Neural progenitor cell (in vitro differentiated cells): ENCODE measurements around the gene ASAP2. TPM values are rescaled to one million over a fixed set of nuclear protein-coding genes. Genes with fewer than 3 reads are reported as not detected.
A peak's percentile ranks its signal among the peaks of the same experiment; 100 is the strongest.

Experiments
- DNase-seq: peaks from one replicate; pipeline ENCODE4 v3.0.0-alpha.2; 2016; ENCODE audit warnings: low spot score
- H2AFZ ChIP-seq: fragments of 200-600 bp; sonication (generic); replicated peaks from 2 replicates; pipeline ENCODE4 v1.6.1; 2016; ENCODE audit warnings: antibody characterized with exemption
- H3F3A ChIP-seq: fragments of 200-600 bp; sonication (generic); 2 replicates; pipeline ENCODE4 v1.6.1; 2016; ENCODE audit warnings: antibody characterized with exemption, low read depth
- H3K27ac ChIP-seq: fragments of 200-600 bp; sonication (generic); 2 replicates; pipeline ENCODE4 v1.5.1; 2016; ENCODE audit warnings: mild to moderate bottlenecking
- H3K27me3 ChIP-seq: fragments of 200-600 bp; sonication (generic); 2 replicates; pipeline ENCODE4 v1.6.1; 2016; ENCODE audit warnings: mild to moderate bottlenecking, moderate library complexity
- H3K36me3 ChIP-seq: fragments of 200-600 bp; sonication (generic); 2 replicates; pipeline ENCODE4 v1.5.1; 2016
- H3K4me1 ChIP-seq: fragments of 200-600 bp; sonication (generic); 2 replicates; pipeline ENCODE4 v1.6.1; 2016; ENCODE audit warnings: mixed run types
- H3K4me2 ChIP-seq: fragments of 200-600 bp; sonication (generic); 2 replicates; pipeline ENCODE4 v1.6.1; 2016
- H3K4me3 ChIP-seq: fragments of 200-600 bp; sonication (generic); 2 replicates; pipeline ENCODE4 v1.5.1; 2016
- H3K79me2 ChIP-seq: fragments of 200-600 bp; sonication (generic); 2 replicates; pipeline ENCODE4 v1.6.1; 2016; ENCODE audit warnings: low read depth
- H3K9ac ChIP-seq: fragments of 200-600 bp; sonication (generic); 2 replicates; pipeline ENCODE4 v1.6.1; 2016
- H3K9me3 ChIP-seq: fragments of 200-600 bp; sonication (generic); 2 replicates; pipeline ENCODE4 v1.5.1; 2016; ENCODE audit warnings: low read depth
- H4K20me1 ChIP-seq: fragments of 200-600 bp; sonication (generic); 2 replicates; pipeline ENCODE4 v1.6.1; 2016; ENCODE audit warnings: low read depth
- H3K27ac Mint-ChIP-seq: 3 replicates; pipeline ENCODE4 v1.8.0; 2021; ENCODE audit warnings: mixed read lengths
- H3K27me3 Mint-ChIP-seq: 2 replicates; pipeline ENCODE4 v1.8.0; 2022; ENCODE audit warnings: low read depth, mild to moderate bottlenecking, inconsistent platforms, moderate library complexity, mixed read lengths; ENCODE audit not compliant: insufficient read depth
- H3K36me3 Mint-ChIP-seq: 3 replicates; pipeline ENCODE4 v1.8.0; 2021; ENCODE audit warnings: mixed read lengths
- H3K4me1 Mint-ChIP-seq: 3 replicates; pipeline ENCODE4 v1.8.0; 2021; ENCODE audit warnings: mixed read lengths
- H3K4me3 Mint-ChIP-seq: 3 replicates; pipeline ENCODE4 v1.8.0; 2021; ENCODE audit warnings: mild to moderate bottlenecking, moderate library complexity, mixed read lengths
- H3K9me3 Mint-ChIP-seq: 3 replicates; pipeline ENCODE4 v1.8.0; 2020; ENCODE audit warnings: mixed read lengths
- EZH2 ChIP-seq: fragments of 200-600 bp; sonication (generic); IDR thresholded peaks from 2 replicates; pipeline ENCODE4 v1.6.1; 2017; ENCODE audit warnings: antibody characterized with exemption, mild to moderate bottlenecking, moderate library complexity
- EZH2phosphoT487 ChIP-seq: fragments of 200-600 bp; sonication (generic); IDR thresholded peaks from 2 replicates; pipeline ENCODE4 v1.6.1; 2017; ENCODE audit warnings: antibody characterized with exemption
- total RNA-seq: library from RNA; depleted of rRNA; stranded (reverse); fragments of >200 nt; gene quantifications from 2 replicates; pipeline ENCODE4 v1.2.3, GENCODE V29; 2015; ENCODE audit warnings: low replicate concordance
- TF ChIP-seq, protein P1 (sequence below): fragments of 200-600 bp; sonication (generic); IDR thresholded peaks from 2 replicates; pipeline ENCODE4 v1.5.1; 2017; ENCODE audit warnings: antibody characterized with exemption, mild to moderate bottlenecking

Gene ASAP2
- total RNA-seq, 1 donor from 2014 or later, result 31.7 TPM

DNA sequence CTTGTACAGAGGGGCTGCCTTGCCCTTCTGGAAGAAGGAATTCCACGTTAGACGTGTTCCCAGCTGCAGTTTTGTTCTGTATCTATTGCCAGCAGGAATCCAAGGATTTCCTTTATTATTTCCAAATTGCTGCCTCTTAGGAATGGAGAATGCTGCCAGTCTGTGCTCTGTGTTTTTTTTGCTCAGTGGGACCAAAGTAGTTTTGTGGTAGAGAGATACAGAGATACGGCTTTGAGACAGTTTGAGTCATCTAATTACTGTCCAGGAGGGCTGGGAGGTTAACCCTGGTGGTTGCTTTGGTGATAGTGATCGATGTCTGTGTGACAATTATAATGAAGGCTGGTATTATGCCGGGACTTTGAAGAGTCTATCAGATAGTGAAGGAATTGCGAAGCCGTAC is 26.3 kb downstream of the ASAP2 start:
- Mint-ChIP-seq H3K27ac (peak overlapping the region; percentile 19), H3K27me3 (no peaks in the 10 kb centered on the region), H3K36me3 (no peaks in the 10 kb centered on the region), H3K4me3 (no peak overlapping the region), H3K4me1 (peaks cover 86% of the 10 kb centered on the region), H3K9me3 (no peaks in the 10 kb centered on the region)
- DNase-seq, result no peak
- Histone ChIP-seq H2AFZ (no peak overlapping the region), H3K9ac (no peak overlapping the region), H3K27me3 (no peaks in the 10 kb centered on the region), H3K4me3 (no peak overlapping the region), H3K9me3 (no peaks in the 10 kb centered on the region), H3K36me3 (no peaks in the 10 kb centered on the region), H3K4me1 (peaks cover 14% of the 10 kb centered on the region), H3K27ac (no peak overlapping the region), H4K20me1 (peaks cover 99% of the 10 kb centered on the region), H3F3A (no peaks in the 10 kb centered on the region), H3K79me2 (peaks cover 98% of the 10 kb centered on the region), H3K4me2 (no peak overlapping the region)
- TF ChIP-seq EZH2phosphoT487, result no peak

DNA sequence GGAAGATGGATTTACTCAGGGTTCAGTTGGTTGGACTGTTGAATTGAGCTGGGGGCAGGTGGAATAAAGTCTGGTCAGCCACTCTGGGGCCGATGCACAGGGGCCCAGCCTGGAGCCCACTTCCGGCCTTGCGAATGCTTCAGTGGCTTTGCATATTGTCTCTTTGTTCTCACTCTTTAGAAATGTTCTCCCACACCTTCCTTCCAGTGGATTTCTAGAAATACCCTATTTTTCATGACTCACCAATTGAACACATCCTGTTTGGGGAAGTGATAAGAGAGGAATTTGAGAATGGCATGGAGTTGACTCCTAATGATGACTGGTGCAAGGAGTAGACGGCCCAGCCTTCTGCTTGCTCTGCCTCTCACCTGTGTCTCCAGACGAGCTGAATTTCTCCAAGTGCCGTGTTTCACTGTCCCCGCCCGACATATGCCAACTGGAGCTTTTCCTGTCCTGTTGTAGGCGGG is 28.1 kb downstream of the ASAP2 start:
- H3K27ac Mint-ChIP-seq, result peak overlapping the region; percentile 54
- Histone ChIP-seq H3F3A (no peaks in the 10 kb centered on the region), H3K27ac (no peak overlapping the region), H2AFZ (no peak overlapping the region), H3K4me3 (no peak overlapping the region), H3K4me1 (peaks cover 25% of the 10 kb centered on the region), H3K36me3 (no peaks in the 10 kb centered on the region), H3K79me2 (peaks cover 97% of the 10 kb centered on the region), H3K4me2 (no peak overlapping the region), H3K27me3 (no peaks in the 10 kb centered on the region), H3K9ac (no peak overlapping the region), H3K9me3 (no peaks in the 10 kb centered on the region), H4K20me1 (peaks cover 92% of the 10 kb centered on the region)
- no peaks in the 10 kb centered on the region for H3K27me3 Mint-ChIP-seq
- peaks cover 85% of the 10 kb centered on the region for H3K4me1 Mint-ChIP-seq
- peak overlapping the region; percentile 45 for H3K4me3 Mint-ChIP-seq
- no peak for DNase-seq
- TF ChIP-seq EZH2 (no peak), EZH2phosphoT487 (no peak)
- TF ChIP-seq, protein P1, sequence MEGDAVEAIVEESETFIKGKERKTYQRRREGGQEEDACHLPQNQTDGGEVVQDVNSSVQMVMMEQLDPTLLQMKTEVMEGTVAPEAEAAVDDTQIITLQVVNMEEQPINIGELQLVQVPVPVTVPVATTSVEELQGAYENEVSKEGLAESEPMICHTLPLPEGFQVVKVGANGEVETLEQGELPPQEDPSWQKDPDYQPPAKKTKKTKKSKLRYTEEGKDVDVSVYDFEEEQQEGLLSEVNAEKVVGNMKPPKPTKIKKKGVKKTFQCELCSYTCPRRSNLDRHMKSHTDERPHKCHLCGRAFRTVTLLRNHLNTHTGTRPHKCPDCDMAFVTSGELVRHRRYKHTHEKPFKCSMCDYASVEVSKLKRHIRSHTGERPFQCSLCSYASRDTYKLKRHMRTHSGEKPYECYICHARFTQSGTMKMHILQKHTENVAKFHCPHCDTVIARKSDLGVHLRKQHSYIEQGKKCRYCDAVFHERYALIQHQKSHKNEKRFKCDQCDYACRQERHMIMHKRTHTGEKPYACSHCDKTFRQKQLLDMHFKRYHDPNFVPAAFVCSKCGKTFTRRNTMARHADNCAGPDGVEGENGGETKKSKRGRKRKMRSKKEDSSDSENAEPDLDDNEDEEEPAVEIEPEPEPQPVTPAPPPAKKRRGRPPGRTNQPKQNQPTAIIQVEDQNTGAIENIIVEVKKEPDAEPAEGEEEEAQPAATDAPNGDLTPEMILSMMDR, result no peak
- H3K9me3 Mint-ChIP-seq, result no peaks in the 10 kb centered on the region
- no peaks in the 10 kb centered on the region for H3K36me3 Mint-ChIP-seq

DNA sequence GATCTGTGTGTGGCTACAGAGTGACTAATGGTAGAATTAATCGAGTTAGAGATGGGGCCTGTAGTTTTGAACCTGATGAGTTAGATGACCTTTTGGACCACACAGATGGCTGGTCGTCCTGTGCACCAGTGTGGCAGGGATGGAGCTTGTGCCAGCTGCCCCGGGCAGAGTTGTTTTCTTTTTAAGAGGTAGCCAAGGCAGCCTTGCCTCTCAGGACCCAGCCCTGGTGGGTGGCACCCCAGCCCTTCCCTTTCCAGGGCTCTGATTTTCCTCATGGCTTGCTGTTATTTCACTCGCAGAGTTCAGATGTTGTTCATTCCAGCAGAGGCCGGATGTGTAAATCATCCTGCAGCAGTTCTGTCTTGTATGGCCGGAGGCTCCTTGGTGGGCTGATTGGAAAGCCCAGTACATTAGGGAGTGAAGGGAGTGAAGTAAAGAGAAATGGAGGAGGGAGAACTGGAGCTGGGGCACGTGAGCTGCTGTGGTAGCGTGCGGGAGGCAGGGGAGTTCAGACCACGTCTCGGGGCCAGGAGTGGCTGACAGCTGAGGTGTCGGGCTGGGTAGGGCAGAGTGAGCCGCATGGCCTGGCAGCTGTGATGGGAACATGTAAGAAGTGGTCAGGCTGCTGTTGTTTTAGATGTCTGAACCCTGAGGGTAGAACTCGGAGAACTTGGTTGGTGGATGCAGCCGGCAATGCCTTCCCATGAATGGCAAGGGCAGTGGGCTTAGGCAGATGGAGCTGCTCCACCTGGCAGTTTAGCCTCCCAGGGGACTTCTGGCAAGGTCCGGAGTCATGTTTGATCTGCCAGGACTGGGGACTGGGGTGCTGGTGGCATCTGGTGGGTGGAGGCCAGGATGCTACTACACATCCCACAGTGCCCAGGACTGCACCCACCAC is 28.8 kb downstream of the ASAP2 start:
- Mint-ChIP-seq H3K36me3 (no peaks in the 10 kb centered on the region), H3K9me3 (no peaks in the 10 kb centered on the region), H3K27ac (peak overlapping the region; percentile 64), H3K4me1 (peaks cover 78% of the 10 kb centered on the region), H3K27me3 (no peaks in the 10 kb centered on the region), H3K4me3 (no peak overlapping the region)
- Histone ChIP-seq H3K4me2 (no peak overlapping the region), H3K9me3 (no peaks in the 10 kb centered on the region), H3K79me2 (peaks cover 97% of the 10 kb centered on the region), H3F3A (no peaks in the 10 kb centered on the region), H3K4me3 (no peak overlapping the region), H3K36me3 (no peaks in the 10 kb centered on the region), H3K27ac (no peak overlapping the region), H4K20me1 (peaks cover 85% of the 10 kb centered on the region), H2AFZ (no peak overlapping the region), H3K27me3 (no peaks in the 10 kb centered on the region), H3K9ac (no peak overlapping the region), H3K4me1 (peaks cover 25% of the 10 kb centered on the region)
- DNase-seq, result no peak
- TF ChIP-seq EZH2, result no peak
- TF ChIP-seq EZH2phosphoT487, result no peak
- TF ChIP-seq, protein P1, result no peak

DNA sequence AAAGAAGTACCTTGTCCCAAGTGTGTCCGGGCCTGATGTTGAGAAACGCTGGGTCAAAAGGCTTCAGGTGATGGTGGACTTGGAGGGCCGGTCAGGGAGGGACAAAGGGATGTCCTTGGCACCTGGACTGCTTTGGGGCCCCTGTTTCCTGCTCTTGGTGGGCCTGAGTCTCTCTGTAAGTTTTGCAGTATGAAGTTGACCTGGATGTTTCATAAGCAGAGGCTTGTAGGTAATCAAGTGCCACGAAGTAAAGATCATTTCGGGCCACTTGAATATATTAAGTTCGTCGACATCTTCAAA is 29.4 kb downstream of the ASAP2 start:
- Histone ChIP-seq H3K9me3 (no peaks in the 10 kb centered on the region), H3K4me3 (no peak overlapping the region), H3K9ac (no peak overlapping the region), H4K20me1 (peaks cover 79% of the 10 kb centered on the region), H3K27me3 (no peaks in the 10 kb centered on the region), H3K27ac (no peak overlapping the region), H3K4me2 (no peak overlapping the region), H2AFZ (no peak overlapping the region), H3K79me2 (peaks cover 96% of the 10 kb centered on the region), H3F3A (no peaks in the 10 kb centered on the region), H3K36me3 (no peaks in the 10 kb centered on the region), H3K4me1 (peaks cover 25% of the 10 kb centered on the region)
- TF ChIP-seq, protein P1, result no peak
- TF ChIP-seq EZH2phosphoT487 (no peak), EZH2 (no peak)
- no peak for DNase-seq
- H3K4me3 Mint-ChIP-seq, result no peak overlapping the region
- no peak overlapping the region for H3K27ac Mint-ChIP-seq
- peaks cover 2% of the 10 kb centered on the region for H3K9me3 Mint-ChIP-seq
- H3K27me3 Mint-ChIP-seq, result no peaks in the 10 kb centered on the region
- peaks cover 4% of the 10 kb centered on the region for H3K36me3 Mint-ChIP-seq
- peaks cover 72% of the 10 kb centered on the region for H3K4me1 Mint-ChIP-seq
